Measurements from ENCODE around the gene SF3A1.

The SF3A1 gene

GRCh38 chr22:30323246-30323645 is 33.4 kb downstream of the SF3A1 start:
- DNase-seq (ENCODE audit: low read depth) = no peak

DNA sequence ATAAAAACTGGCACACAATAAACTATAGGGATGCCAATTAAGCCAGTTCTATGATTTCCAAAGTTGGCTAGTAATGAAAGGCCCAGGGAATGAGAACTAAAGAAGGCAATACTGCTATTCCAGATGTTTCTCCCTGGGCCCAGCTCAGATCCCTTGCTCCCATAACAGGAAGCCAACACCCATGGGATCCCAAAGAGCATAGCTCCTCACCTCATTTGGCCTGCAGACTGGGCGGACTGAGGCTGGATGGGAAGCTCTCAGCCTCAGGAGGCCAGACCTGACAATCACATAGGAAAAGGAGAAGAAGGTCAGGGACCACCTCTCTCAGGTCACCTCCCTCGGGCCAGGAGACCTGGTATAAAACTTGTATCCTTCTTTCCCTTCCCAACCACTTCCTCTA is 35.2 kb downstream of the SF3A1 start:
- no peak for DNase-seq (ENCODE audit: low read depth)

DNA sequence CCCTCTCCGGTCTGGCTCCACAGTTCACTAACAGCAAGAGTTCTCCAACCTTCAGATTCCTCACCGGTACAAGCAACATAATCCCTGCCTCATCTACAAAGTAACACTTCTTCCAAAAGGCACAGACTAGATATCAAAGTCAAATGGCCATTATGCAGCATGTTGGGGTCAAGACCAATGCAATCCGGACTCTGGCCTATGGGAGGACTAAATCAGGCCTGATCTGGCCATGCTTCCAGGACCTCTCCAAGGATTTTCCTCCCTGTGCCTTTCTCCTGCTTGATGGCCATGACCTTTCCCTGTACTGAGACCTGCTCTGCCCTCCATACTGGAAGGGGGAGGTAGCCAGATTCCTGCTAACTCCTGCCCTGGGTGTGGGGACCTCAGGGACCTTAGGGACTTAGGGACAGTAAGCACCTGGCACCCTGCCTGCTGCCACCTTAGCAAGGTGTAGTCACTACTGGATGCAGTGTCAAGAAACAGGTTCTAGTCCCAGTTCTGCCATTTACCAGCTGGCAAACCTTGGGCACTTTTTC is 36.6 kb downstream of the SF3A1 start:
- no peak for DNase-seq (ENCODE audit: low read depth)

- DNase-seq (ENCODE audit: low read depth) = no peak
These were observed 37.8 kb downstream of the SF3A1 start for GRCh38 chr22:30318799-30319419.

GRCh38 chr22:30317778-30318177 is 38.9 kb downstream of the SF3A1 start:
- DNase-seq (ENCODE audit: low read depth) = no peak

DNA sequence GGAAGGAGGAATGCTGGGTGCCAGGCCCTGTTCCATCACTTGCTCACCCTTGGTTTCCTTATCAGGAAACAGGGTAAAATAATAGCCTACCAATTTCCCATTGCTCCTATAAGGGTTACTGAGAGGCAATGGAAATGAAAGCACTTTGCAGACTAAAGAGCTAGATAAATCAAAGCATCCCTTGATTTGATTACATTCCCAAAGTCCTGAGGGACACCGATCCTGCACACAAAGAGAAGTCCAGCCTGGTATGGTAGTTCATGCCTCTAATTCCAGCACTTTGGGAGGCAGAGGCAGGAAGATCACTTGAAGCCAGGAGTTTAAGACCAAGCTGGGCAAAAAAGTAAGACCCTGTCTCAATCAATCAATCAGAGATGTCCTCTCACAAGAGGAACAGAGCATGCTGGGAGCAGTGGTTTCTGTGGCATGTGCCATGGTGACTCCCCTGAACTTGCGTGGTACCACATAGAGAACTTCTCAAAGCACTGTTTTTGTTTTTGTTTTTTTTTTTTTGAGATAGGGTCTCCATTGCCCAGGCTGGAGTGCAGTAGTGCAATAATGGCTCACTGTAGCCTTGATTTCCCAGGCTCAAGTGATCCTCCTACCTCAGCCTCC is 40.6 kb downstream of the SF3A1 start:
- DNase-seq (ENCODE audit: low read depth) = no peak

DNA sequence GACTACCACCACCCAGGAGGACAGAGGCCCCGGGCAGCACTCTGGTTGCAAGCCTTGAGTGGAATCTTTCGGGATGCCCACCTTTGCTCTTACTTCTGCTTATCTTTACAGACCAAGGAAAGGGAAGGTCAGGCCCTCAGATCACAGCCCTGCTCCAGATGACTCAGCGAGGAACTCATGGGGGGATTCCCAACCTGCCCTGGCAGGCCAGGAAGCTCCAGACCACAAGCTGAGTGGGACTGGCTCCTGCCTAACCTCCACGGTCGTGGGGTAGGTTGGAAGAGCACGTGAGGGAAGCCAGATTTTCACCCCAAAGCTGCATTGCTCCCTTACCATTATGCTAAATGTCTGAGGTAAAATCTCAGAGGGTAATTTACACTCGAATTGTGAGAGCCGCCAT is 41.8 kb downstream of the SF3A1 start:
- DNase-seq (ENCODE audit: low read depth) = peak; percentile 42

DNA sequence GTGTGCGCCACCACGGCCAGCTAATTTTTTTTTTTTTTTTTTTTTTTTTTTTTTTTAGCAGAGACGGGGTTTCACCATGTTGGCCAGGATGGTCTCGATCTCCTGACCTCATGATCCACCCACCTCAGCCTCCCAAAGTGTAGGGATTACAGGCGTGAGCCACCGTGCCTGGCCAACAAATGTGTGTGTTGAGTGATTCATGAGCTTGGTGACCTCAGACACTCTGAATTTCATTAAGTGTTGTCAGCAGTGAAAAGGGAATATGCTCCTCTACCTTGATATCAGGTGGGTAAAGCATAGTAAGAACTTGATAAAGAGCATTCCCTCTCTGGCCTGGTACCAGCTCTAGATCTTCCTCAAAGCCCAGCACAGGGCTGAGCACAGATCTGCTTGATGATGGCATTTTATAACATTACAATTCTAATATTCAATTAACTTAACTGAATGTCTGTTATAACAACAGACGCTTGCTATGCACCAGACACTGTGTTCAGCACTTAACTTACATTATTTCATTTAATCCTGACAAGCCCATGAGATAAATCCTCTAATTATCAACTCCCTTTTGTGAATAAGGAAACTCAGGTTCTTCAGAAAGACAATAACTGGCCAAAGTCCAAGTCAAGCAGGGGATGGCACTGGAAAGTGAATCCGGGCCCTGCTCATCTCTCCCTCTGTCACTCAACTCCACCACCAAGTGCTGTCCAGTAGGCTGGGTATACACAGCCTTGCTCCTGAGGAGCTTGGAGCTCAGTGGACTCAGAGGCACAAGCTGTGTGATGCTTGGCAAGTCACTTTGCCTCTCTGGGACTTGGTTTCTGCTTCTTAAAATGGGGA is 42.9 kb downstream of the SF3A1 start:
- no peak for DNase-seq (ENCODE audit: low read depth)

DNA sequence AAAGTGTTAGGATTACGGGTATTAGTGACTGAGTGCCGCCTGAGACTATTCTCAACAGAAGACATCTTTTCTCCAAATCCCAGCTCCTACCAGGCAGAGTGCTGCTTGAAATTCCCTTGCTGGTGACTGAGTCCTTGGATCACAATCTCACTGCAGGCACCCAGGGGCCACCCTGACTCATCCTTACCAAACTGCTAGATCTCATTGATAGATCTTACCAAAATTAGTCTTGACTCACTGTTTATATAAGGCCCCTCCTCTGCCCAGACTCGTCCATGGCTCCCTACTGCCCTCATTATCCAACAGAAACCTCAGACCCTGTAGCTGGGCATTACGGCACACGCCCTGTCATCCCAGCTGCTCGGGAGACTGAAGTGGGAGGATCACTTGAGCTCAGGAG is 44.6 kb downstream of the SF3A1 start:
- no peak for DNase-seq (ENCODE audit: low read depth)

DNA sequence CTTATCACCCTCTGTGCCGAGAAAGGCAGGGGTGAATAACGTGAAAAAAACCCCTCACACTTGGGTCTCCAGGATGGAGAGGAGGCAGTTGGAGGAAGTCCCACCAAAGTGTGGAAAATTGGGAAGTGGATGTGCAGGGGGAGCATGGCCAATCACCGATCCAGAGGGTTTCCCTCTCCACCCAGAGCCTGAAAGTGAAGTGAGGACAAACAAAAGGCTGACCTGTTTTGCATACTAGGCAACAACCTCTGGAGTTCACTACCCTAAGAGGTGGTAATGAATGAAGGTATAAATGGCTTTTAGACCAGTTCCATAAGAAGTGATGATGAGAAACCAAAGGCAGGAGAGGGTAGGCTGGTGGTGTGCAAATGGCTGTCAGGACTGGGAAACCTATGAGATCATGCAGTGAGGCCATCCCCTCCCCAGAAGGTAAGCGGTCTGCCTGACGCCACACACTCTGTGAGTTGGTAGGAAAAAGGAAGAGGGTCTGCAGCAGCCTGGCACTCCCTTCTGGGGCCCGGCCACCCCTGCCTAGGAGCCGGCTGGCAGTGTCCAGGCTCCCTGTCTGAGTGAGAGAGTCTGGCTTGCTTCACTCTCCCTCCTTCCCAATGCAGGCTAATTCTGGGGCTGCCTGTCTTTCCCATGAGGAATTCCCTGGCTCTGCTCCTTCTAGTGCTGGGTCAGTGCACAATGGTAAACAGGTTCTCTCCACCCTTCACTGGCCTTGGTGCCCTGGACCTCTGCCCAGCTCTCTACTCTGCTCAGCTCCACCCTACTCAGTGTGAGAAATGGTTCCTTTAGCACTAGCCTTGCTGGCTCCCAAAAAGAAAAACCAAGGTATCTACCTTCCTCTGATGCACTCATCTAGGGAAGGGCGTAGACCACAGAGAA is 45.6 kb downstream of the SF3A1 start:
- DNase-seq (ENCODE audit: low read depth) = no peak

GRCh38 chr22:30309951-30310741 is 46.5 kb downstream of the SF3A1 start:
- DNase-seq (ENCODE audit: low read depth) = no peak

- no peak for DNase-seq (ENCODE audit: low read depth)
These were observed 48.0 kb downstream of the SF3A1 start for GRCh38 chr22:30308518-30309230.

GRCh38 chr22:30308093-30308492 is 48.6 kb downstream of the SF3A1 start:
- DNase-seq (ENCODE audit: low read depth) = no peak

- DNase-seq (ENCODE audit: low read depth) = no peak
These were observed 49.6 kb downstream of the SF3A1 start for GRCh38 chr22:30307041-30307574.

DNA sequence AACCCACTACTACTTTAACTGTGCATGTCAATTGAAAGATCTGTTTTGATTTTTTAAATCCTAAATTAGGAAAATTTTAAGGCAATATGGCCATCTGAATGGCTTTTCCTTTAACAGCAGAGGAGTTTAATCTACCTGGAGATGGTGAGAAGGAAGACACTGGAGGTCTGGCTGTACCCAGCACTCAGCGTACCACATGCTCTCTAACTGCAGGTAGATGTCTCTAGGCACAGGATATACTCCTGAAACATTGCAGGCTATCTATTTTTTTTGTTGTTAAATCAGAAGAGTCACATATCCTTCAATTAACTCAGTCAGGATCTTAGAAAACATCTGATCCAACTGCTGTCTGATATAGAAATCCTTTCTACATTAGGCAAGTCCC is 50.1 kb downstream of the SF3A1 start:
- DNase-seq (ENCODE audit: low read depth) = no peak

DNA sequence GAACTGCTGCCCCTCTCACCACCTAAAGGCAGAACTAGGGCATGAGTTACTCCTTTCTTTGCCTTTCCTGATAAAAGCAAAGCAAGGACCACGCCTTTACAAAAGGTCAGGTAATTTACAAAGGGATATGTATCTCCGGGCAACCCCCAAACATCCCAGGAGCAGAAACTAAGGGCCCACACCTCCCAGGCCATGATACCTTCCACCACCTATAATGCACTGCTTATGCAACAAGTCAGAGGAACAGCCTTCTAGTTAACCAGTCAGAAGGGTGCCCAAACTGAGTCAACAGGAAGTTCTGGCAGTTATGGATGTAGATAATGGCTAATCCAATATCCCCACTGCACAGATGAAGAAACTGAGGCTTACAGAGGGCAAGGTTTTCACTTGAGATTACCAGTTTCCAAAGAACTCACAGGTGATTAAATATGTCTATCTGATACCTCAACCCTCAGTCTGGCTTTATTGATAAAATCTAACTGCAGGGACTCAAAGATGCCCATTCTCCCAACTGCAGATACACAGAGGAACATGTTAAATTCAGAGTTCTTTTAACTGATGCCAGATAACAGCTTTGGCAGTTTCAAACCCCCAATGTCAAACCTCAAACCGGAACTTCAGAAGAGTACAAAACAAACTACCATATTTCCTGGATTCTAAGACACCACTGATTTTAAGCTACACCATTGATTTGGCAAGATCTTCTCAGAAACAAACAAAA is 50.6 kb downstream of the SF3A1 start:
- DNase-seq (ENCODE audit: low read depth) = no peak

DNA sequence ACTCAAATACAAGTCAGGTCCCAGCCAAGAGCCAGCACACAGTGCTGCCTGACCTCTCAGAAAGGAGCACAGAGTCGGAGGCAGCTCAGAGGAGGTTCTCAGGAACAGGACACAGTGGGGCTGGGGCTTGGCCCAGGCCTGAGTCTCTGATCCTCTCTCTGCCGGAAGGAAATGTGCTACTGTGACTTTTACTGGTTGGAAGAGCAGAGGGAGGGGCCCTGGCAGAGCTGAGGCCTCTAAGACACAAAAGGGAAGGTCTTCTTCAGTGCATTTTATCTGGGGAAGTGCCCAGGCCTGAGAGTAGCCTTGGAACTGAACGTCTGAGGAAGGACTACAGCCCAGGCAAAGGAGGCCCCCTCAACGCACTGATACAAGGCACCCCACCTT is 51.2 kb downstream of the SF3A1 start:
- no peak for DNase-seq (ENCODE audit: low read depth)

- DNase-seq (ENCODE audit: low read depth) = no peak
These were observed 52.0 kb downstream of the SF3A1 start for GRCh38 chr22:30304495-30305244.

DNA sequence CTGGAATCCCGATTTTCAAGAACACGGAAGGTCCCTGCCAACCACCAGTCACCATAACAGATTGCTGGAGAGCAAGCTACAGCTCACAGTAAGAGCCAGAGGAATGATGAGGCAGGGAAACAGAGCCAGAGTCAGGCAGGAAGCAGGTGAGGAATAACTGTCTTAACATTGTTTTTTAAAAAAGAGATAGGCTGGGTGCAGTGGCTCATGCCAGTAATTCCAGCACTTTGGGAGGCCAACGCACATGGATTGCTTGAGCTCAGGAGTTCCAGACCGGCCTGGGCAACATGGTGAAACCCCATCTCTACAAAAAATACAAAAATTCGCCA is 53.9 kb downstream of the SF3A1 start:
- no peak for DNase-seq (ENCODE audit: low read depth)
